CD14-positive monocyte (primary cell): ENCODE data around the gene PTPN14. TPM values are rescaled to one million over a fixed set of nuclear protein-coding genes. Genes with fewer than 3 reads are reported as not detected.

Experiments
- DNase-seq, 3 donors: peaks; one replicate each; pipeline ENCODE4 v3.0.0-alpha.2; 2011 to 2022
- H2AFZ ChIP-seq: 2 replicates; pipeline ENCODE4 v1.6.0; 2012; ENCODE audit warnings: mild to moderate bottlenecking, low read depth, low read length, inconsistent platforms; ENCODE audit not compliant: insufficient read depth, poor library complexity, severe bottlenecking
- H3K27ac ChIP-seq, 2 donors: 1 replicate in 1 of 2; 2 replicates in 1 of 2; pipeline ENCODE4 v1.5.1; 2012 to 2013; ENCODE audit warnings: low read length in 2 of 2, control low read depth in 1 of 2, inconsistent platforms in 1 of 2, low read depth in 1 of 2, mild to moderate bottlenecking in 1 of 2
- H3K27me3 ChIP-seq, 2 donors: one replicate each; pipeline versions ENCODE4 v1.6.0 to v1.6.1; 2011 to 2013; ENCODE audit warnings: low read length in 2 of 2; ENCODE audit not compliant: control insufficient read depth in 2 of 2, insufficient read depth in 2 of 2
- H3K36me3 ChIP-seq, 2 donors: replicated peaks in 1 of 2; 1 replicate in 1 of 2; 2 replicates in 1 of 2; pipeline versions ENCODE4 v1.5.1 to v1.6.1; 2012 to 2013; ENCODE audit warnings: low read length in 2 of 2, control low read depth in 1 of 2, inconsistent platforms in 1 of 2, mild to moderate bottlenecking in 1 of 2; ENCODE audit not compliant: insufficient read depth in 2 of 2, control insufficient read depth in 1 of 2
- H3K4me1 ChIP-seq, 2 donors: 1 replicate in 1 of 2; 2 replicates in 1 of 2; pipeline versions ENCODE4 v1.5.1 to v1.6.1; 2012 to 2013; ENCODE audit warnings: low read length in 2 of 2, control low read depth in 1 of 2, inconsistent platforms in 1 of 2, mild to moderate bottlenecking in 1 of 2, moderate library complexity in 1 of 2; ENCODE audit not compliant: insufficient read depth in 2 of 2, control insufficient read depth in 1 of 2
- H3K4me2 ChIP-seq: replicated peaks from 2 replicates; pipeline ENCODE3; 2012; ENCODE audit warnings: low read length, moderate library complexity, mild to moderate bottlenecking; ENCODE audit not compliant: poor library complexity, severe bottlenecking; ENCODE audit errors: extremely low read depth
- H3K4me3 ChIP-seq, 3 experiments: fragments of 200-600 bp in 1 of 3; sonication (generic) in 1 of 3; replicated peaks in 1 of 3; 1 replicate in 2 of 3; 2 replicates in 1 of 3; pipeline ENCODE4 v1.5.1; 2011 to 2013; ENCODE audit warnings: low read length in 3 of 3, mild to moderate bottlenecking in 3 of 3, control low read depth in 2 of 3, low read depth in 2 of 3, inconsistent platforms in 1 of 3, moderate library complexity in 1 of 3
- H3K79me2 ChIP-seq: 2 replicates; pipeline ENCODE4 v1.6.0; 2012; ENCODE audit warnings: mild to moderate bottlenecking, control low read depth, inconsistent platforms, low read length, moderate library complexity; ENCODE audit not compliant: insufficient read depth
- H3K9ac ChIP-seq: 2 replicates; pipeline ENCODE4 v1.6.0; 2017; ENCODE audit warnings: low read length, mild to moderate bottlenecking; ENCODE audit not compliant: insufficient read depth, poor library complexity, severe bottlenecking
- H3K9me3 ChIP-seq, 2 donors: replicated peaks in 1 of 2; 1 replicate in 1 of 2; 2 replicates in 1 of 2; pipeline versions ENCODE4 v1.5.1 to v1.6.1; 2012 to 2013; ENCODE audit warnings: low read length in 2 of 2, control low read depth in 1 of 2; ENCODE audit not compliant: control insufficient read depth in 1 of 2, insufficient read depth in 1 of 2
- H4K20me1 ChIP-seq: 2 replicates; pipeline ENCODE4 v1.6.0; 2012; ENCODE audit warnings: mild to moderate bottlenecking, low read length, control low read depth, moderate library complexity; ENCODE audit not compliant: insufficient read depth
- H3K27ac Mint-ChIP-seq, 7 donors: one replicate each; pipeline ENCODE4 v1.8.0; 2020; ENCODE audit warnings: mild to moderate bottlenecking in 7 of 7, mixed read lengths in 7 of 7, moderate library complexity in 6 of 7, inconsistent platforms in 2 of 7
- H3K27me3 Mint-ChIP-seq, 3 donors: one replicate each; pipeline ENCODE4 v1.8.0; 2021 to 2022; ENCODE audit warnings: low read depth in 3 of 3, mild to moderate bottlenecking in 3 of 3, mixed read lengths in 3 of 3, moderate library complexity in 3 of 3, inconsistent platforms in 1 of 3
- H3K36me3 Mint-ChIP-seq, 2 donors: one replicate each; pipeline ENCODE4 v1.8.0; 2020; ENCODE audit warnings: mixed read lengths in 2 of 2, inconsistent platforms in 1 of 2, mild to moderate bottlenecking in 1 of 2
- H3K4me1 Mint-ChIP-seq: one replicate; pipeline ENCODE4 v1.8.0; 2020; ENCODE audit warnings: mild to moderate bottlenecking, mixed read lengths
- H3K4me3 Mint-ChIP-seq, 2 donors: one replicate each; pipeline ENCODE4 v1.8.0; 2020; ENCODE audit warnings: mild to moderate bottlenecking in 2 of 2, mixed read lengths in 2 of 2, moderate library complexity in 1 of 2
- H3K9me3 Mint-ChIP-seq, 7 donors: one replicate each; pipeline ENCODE4 v1.8.0; 2020 to 2022; ENCODE audit warnings: mixed read lengths in 7 of 7, mild to moderate bottlenecking in 6 of 7, moderate library complexity in 6 of 7, inconsistent platforms in 2 of 7
- CTCF ChIP-seq: fragments of 200-600 bp; IDR thresholded peaks from one replicate; pipeline ENCODE4 v1.8.0; 2022; ENCODE audit warnings: antibody characterized with exemption, mild to moderate bottlenecking
- WGBS: methylation state at CpG from one replicate; pipeline ENCODE4 v1.1.5; 2013; ENCODE audit warnings: missing lambda C conversion rate; ENCODE audit not compliant: insufficient coverage; 5-methylcytosine and 5-hydroxymethylcytosine counted together
- intact Hi-C, 2 donors: fragments of 100-400 bp; cut with micrococcal nuclease; formaldehyde crosslinking; loops; one replicate each; pipeline versions ENCODE4 v1.15.0 to v1.15.1; 2023
- polyA plus RNA-seq, 3 donors: library from polyadenylated mRNA; depleted of rRNA in 1 of 3; unstranded in 2 of 3; stranded (reverse) in 1 of 3; fragments of 300-500 nt in 2 of 3; fragments of >200 nt in 1 of 3; fragmentation: Illumina TruSeq in 2 of 3; gene quantifications; 1 replicate in 2 of 3; 2 replicates in 1 of 3; pipeline ENCODE4 v1.2.3, GENCODE V29; 2012 to 2021

The PTPN14 gene
- polyA plus RNA-seq, 3 donors = 0.01 TPM; not detected in 1

GRCh38 chr1:214331180-214331579, 220.2 kb downstream of the PTPN14 start:
- no peak overlapping the region for H3K4me3 Mint-ChIP-seq
- TF ChIP-seq CTCF = no peak
- no peak overlapping the region for H3K27ac Mint-ChIP-seq
- H3K27me3 Mint-ChIP-seq = peaks cover 0 to 3% (median 1%) of the 10 kb centered on the region in 3 donors
- Histone ChIP-seq H3K27ac (no peak overlapping the region), H2AFZ (no peak overlapping the region), H3K4me2 (no peak overlapping the region), H3K9ac (no peak overlapping the region), H3K27me3 (no peaks in the 10 kb centered on the region), H3K4me3 (no peak overlapping the region), H3K9me3 (no peaks in the 10 kb centered on the region), H3K79me2 (no peaks in the 10 kb centered on the region), H4K20me1 (no peaks in the 10 kb centered on the region), H3K4me1 (no peaks in the 10 kb centered on the region), H3K36me3 (peaks cover 16 to 30% of the 10 kb centered on the region in 2 donors)
- no CpG with 5 or more reads among the region's 1 CpG for WGBS
- peaks cover 46 to 49% of the 10 kb centered on the region in 2 donors for H3K36me3 Mint-ChIP-seq
- intact Hi-C loops = no loop called here
- H3K9me3 Mint-ChIP-seq = no peaks in the 10 kb centered on the region
- peaks cover 2% of the 10 kb centered on the region for H3K4me1 Mint-ChIP-seq
- DNase-seq = no peak

GRCh38 chr1:214330715-214331114, 220.7 kb downstream of the PTPN14 start:
- intact Hi-C loops = no loop called here
- Histone ChIP-seq H3K4me1 (no peaks in the 10 kb centered on the region), H3K27ac (no peak overlapping the region), H3K27me3 (no peaks in the 10 kb centered on the region), H3K4me3 (no peak overlapping the region), H3K79me2 (no peaks in the 10 kb centered on the region), H3K4me2 (no peak overlapping the region), H3K36me3 (peaks cover 16 to 30% of the 10 kb centered on the region in 2 donors), H3K9me3 (no peaks in the 10 kb centered on the region), H2AFZ (no peak overlapping the region), H3K9ac (no peak overlapping the region), H4K20me1 (no peaks in the 10 kb centered on the region)
- Mint-ChIP-seq H3K9me3 (no peaks in the 10 kb centered on the region), H3K27me3 (peaks cover 0 to 3% (median 0%) of the 10 kb centered on the region in 3 donors), H3K4me1 (peaks cover 2% of the 10 kb centered on the region), H3K27ac (no peak overlapping the region), H3K36me3 (peaks cover 47 to 52% of the 10 kb centered on the region in 2 donors), H3K4me3 (no peak overlapping the region)
- TF ChIP-seq CTCF = no peak
- no peak for DNase-seq
- WGBS = 98% methylated on average over 5 of the region's 12 CpGs
